Right atrium auricular region (tissue), 2 donors: ENCODE measurements around the gene GCNT1. TPM values are rescaled to one million over a fixed set of nuclear protein-coding genes. Genes with fewer than 3 reads are reported as not detected.

Experiments used
- DNase-seq: peaks from one replicate; pipeline ENCODE4 v3.0.0-alpha.2; 2019; ENCODE audit warnings: low spot score
- H3K27ac ChIP-seq, 2 donors: fragments of 200-600 bp; sonication (generic); 1 replicate in 1 of 2; 2 replicates in 1 of 2; pipeline ENCODE4 v1.5.1; 2016 to 2019
- H3K27me3 ChIP-seq, 2 donors: fragments of 200-600 bp; sonication (generic); one replicate each; pipeline versions ENCODE4 v1.5.1 to v1.6.0; 2017 to 2019
- H3K36me3 ChIP-seq: fragments of 200-600 bp; sonication (generic); one replicate; pipeline ENCODE4 v1.5.1; 2016
- H3K4me1 ChIP-seq, 2 donors: fragments of 200-600 bp; sonication (generic); one replicate each; pipeline versions ENCODE4 v1.5.1 to v1.6.0; 2017 to 2019
- H3K4me3 ChIP-seq, 2 donors: fragments of 200-600 bp; sonication (generic); 1 replicate in 1 of 2; 2 replicates in 1 of 2; pipeline ENCODE4 v1.5.1; 2017 to 2019; ENCODE audit warnings: mild to moderate bottlenecking in 1 of 2, moderate library complexity in 1 of 2
- H3K9me3 ChIP-seq, 2 donors: fragments of 200-600 bp; sonication (generic); one replicate each; pipeline ENCODE4 v1.5.1; 2019
- total RNA-seq, 2 donors: library from RNA; depleted of rRNA; stranded (reverse); fragments of >200 nt; gene quantifications; one replicate each; pipeline ENCODE4 v1.1.0, GENCODE V29; 2016
- TF ChIP-seq, protein P1 (sequence below), 2 donors: fragments of 200-600 bp; sonication (generic); IDR thresholded peaks; one replicate each; pipeline ENCODE4 v1.5.1; 2019; ENCODE audit warnings: antibody characterized with exemption in 2 of 2

GCNT1 gene
- total RNA-seq, 2 donors from 2014 or later = 1.3 to 6.4 TPM

DNA sequence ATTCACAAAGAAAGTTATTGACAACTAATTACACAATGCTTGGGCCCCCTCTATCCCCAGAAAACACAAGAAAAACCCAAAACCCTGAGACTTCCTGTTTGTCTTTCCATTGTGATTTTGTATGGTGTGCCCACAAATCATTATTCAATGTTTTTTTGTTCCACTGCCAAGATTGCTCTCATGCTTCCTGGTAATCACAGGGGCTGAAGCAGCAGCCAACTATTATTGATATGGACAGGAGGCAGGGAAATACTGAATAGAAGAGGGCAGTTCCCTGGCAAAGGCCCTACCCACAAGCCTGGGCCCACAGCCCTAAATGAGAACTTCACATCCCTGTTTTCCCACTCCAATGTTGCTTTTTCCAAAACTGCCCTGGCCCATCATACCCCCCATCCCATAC is 43.3 kb upstream of the GCNT1 start:
- H3K27ac ChIP-seq = no peak overlapping the region
- no peak for DNase-seq
- H3K4me3 ChIP-seq = no peak overlapping the region
- H3K9me3 ChIP-seq = peaks cover 0 to 13% of the 10 kb centered on the region in 2 donors
- no peaks in the 10 kb centered on the region for H3K36me3 ChIP-seq
- no peaks in the 10 kb centered on the region for H3K4me1 ChIP-seq
- H3K27me3 ChIP-seq = no peaks in the 10 kb centered on the region
- TF ChIP-seq, protein P1, sequence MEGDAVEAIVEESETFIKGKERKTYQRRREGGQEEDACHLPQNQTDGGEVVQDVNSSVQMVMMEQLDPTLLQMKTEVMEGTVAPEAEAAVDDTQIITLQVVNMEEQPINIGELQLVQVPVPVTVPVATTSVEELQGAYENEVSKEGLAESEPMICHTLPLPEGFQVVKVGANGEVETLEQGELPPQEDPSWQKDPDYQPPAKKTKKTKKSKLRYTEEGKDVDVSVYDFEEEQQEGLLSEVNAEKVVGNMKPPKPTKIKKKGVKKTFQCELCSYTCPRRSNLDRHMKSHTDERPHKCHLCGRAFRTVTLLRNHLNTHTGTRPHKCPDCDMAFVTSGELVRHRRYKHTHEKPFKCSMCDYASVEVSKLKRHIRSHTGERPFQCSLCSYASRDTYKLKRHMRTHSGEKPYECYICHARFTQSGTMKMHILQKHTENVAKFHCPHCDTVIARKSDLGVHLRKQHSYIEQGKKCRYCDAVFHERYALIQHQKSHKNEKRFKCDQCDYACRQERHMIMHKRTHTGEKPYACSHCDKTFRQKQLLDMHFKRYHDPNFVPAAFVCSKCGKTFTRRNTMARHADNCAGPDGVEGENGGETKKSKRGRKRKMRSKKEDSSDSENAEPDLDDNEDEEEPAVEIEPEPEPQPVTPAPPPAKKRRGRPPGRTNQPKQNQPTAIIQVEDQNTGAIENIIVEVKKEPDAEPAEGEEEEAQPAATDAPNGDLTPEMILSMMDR (IDR thresholded peaks at IDR 0.05) = no peak

- H3K27me3 ChIP-seq = no peaks in the 10 kb centered on the region
- DNase-seq = no peak
- peaks cover 0 to 13% of the 10 kb centered on the region in 2 donors for H3K9me3 ChIP-seq
Observed at GRCh38 chr9:76417394-76417793, 41.6 kb upstream of the GCNT1 start.

DNA sequence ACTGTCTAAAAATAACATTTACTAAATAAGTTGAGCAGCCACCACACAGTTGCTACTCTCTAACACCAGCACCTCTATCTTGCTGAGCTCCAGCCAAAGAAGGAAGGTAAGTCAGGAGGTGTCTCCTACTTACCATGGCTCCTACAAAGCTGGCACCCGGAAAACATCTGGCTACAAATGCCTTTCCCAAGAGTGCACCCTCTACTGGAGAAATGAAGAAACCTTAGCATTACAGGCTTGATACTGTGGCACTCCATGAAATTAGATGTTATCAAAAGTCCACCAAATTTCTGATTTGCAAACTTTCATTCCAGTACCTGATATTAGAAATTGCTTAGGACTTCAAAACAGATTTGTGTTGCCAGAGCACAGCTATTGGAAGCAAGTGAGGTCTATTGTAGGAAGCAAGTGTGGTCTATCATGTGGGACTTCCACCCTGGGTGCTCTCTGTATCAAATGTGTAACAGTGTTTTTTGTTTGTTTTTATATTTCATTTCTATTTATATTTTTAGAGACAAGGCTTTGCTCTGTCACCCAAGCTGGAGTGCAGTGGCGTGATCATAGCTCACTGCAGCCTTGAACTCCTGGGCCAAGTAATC is 39.1 kb upstream of the GCNT1 start:
- H3K27me3 ChIP-seq = no peaks in the 10 kb centered on the region
- H3K9me3 ChIP-seq = no peaks in the 10 kb centered on the region
- H3K4me1 ChIP-seq = no peaks in the 10 kb centered on the region
- H3K36me3 ChIP-seq = no peaks in the 10 kb centered on the region
- H3K4me3 ChIP-seq = no peak overlapping the region
- no peak overlapping the region for H3K27ac ChIP-seq
- TF ChIP-seq, protein P1 (IDR thresholded peaks at IDR 0.05) = peak; percentile 27 to 56
- no peak for DNase-seq

More at GRCh38 chr9:76417394-76417793, 41.6 kb upstream of the GCNT1 start:
- Histone ChIP-seq H3K4me1 (no peaks in the 10 kb centered on the region), H3K27ac (no peak overlapping the region), H3K36me3 (no peaks in the 10 kb centered on the region), H3K4me3 (no peak overlapping the region)
- TF ChIP-seq, protein P1 (IDR thresholded peaks at IDR 0.05) = no peak

DNA sequence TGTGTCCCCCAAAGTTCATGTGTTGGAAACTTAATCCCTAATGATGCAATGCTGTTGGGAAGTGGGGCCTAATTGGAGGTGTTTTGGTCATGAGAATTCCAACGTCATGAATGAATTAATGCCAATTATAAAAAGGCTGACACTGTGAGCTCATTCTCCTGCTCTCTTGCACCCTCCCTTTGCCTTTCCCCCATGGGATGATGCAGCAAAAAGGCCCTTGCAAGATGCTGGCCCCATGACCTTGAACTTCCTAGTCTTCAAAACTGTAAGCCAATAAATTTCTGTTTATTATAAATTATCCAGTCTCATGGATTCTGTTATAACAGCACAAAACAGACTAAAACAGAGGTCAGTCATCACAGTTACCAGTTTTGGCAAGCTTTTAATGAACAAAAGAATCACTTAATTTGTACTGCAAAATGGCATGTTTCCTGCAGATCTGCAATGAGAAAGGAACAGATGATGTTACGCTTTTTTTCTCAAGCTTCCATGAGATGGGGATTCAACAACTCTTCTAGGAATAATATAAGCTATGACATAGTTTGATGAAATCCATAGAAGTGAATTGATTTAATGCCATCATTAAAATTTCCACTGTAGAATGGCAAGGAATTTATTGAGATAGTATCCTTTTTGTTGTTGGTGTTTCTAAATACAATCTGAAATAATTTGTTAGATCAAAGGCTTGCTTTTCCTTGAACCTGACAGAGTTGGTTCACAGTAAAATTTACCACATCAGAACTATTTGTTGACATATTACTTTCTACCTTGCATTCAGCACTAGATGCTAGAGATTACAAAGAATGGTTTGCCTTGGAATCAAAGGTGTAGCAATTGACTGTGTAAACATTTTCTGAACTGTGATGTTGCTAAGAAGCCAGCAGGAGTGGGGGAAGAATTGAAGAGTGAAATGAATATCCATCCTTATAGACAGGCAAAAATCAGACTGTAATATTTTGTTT is 35.5 kb upstream of the GCNT1 start:
- H3K4me1 ChIP-seq = no peaks in the 10 kb centered on the region
- no peak overlapping the region for H3K4me3 ChIP-seq
- no peak overlapping the region for H3K27ac ChIP-seq
- no peaks in the 10 kb centered on the region for H3K9me3 ChIP-seq
- DNase-seq = no peak
- no peaks in the 10 kb centered on the region for H3K36me3 ChIP-seq
- TF ChIP-seq, protein P1 (IDR thresholded peaks at IDR 0.05) = no peak
- no peaks in the 10 kb centered on the region for H3K27me3 ChIP-seq

GRCh38 chr9:76424491-76424890 is 34.5 kb upstream of the GCNT1 start:
- H3K36me3 ChIP-seq = no peaks in the 10 kb centered on the region
- H3K27ac ChIP-seq = no peak overlapping the region
- no peak overlapping the region for H3K4me3 ChIP-seq
- no peaks in the 10 kb centered on the region for H3K9me3 ChIP-seq
- H3K4me1 ChIP-seq = no peaks in the 10 kb centered on the region
- DNase-seq = no peak
- TF ChIP-seq, protein P1 (IDR thresholded peaks at IDR 0.05) = no peak
- no peaks in the 10 kb centered on the region for H3K27me3 ChIP-seq
